ENCODE data around the gene MEGF10. TPM values are rescaled to one million over a fixed set of nuclear protein-coding genes. Genes with fewer than 3 reads are reported as not detected.

MEGF10 gene
- total and polyA plus RNA-seq, 10 of the 15 experiments (the other 5 are each of a cell fraction or from before 2014, with no cell fraction given): 0.03 to 0.21 (median 0.05) TPM; not detected in 5

DNA sequence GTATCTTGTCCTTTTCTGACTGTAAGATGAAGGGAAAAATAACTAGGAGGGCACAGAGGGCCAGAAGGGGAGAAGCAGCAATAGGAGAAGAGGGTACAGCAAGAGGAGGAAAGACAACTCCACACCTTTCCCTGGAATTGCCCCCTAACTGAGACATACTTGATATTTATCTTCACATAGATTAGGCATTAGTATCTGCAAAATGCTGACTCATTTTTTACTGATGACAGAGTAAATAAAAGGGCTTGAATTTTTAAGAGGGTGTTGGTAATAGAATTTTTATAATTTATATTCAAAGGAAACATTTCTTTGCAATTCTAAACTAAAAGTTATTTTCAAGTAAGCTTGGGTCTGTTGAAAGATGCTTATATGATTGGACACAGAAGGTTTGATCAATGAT lies 140.0 kb downstream of the MEGF10 start:
- Histone ChIP-seq H3K9me3 (replicated peaks; ENCODE audit: control insufficient read depth, insufficient read depth, low read length) (no peaks in the 10 kb centered on the region), H3K27ac (ENCODE audit: control insufficient read depth, insufficient read depth) (no peak overlapping the region), H3K79me2 (ENCODE audit: control insufficient read depth, insufficient read depth, low read length) (no peaks in the 10 kb centered on the region), H3K27me3 (replicated peaks in 1 of 2; ENCODE audit: control insufficient read depth in 2 of 2, insufficient read depth in 2 of 2, low read length in 1 of 2) (no peaks in the 10 kb centered on the region), H2AFZ (ENCODE audit: control insufficient read depth, low read depth, low read length) (no peak overlapping the region), H3K9ac (ENCODE audit: control insufficient read depth, insufficient read depth, low read length) (no peak overlapping the region), H4K20me1 (ENCODE audit: control insufficient read depth, insufficient read depth) (no peaks in the 10 kb centered on the region), H3K4me2 (ENCODE audit: control insufficient read depth, insufficient read depth) (no peak overlapping the region), H3K4me1 (ENCODE audit: control insufficient read depth, insufficient read depth, low read length) (no peaks in the 10 kb centered on the region), H3K4me3 (no peak overlapping the region), H3K36me3 (ENCODE audit: control insufficient read depth in 2 of 2, insufficient read depth in 2 of 2, low read length in 1 of 2) (no peaks in the 10 kb centered on the region)
- FAIRE-seq (no peak), DNase-seq (ENCODE audit: low read depth, low spot score) (no peak), ATAC-seq (no peak)
- in situ Hi-C loops (cut with MboI) (no loop called here), intact Hi-C loops (cut with micrococcal nuclease; ENCODE audit: unreplicated experiment) (no loop called here)
- ChIA-PET RAD21 (ENCODE audit: unreplicated experiment) (no interaction called here), CTCF (interaction anchor here (1.2 kb wide), 1 partner anchor 62 kb away, joined by 3 read pairs; no protein-coding TSS in a partner anchor), POLR2A (no interaction called here), SMC1A (ENCODE audit: uncharacterized antibody, unreplicated experiment) (interaction anchor here (0.9 kb wide), 1 partner anchor 12 kb away, joined by 3 read pairs; no protein-coding TSS in a partner anchor)
- BruUV-seq (replicated peaks): no TSS peak
- TF ChIP-seq, protein P1, sequence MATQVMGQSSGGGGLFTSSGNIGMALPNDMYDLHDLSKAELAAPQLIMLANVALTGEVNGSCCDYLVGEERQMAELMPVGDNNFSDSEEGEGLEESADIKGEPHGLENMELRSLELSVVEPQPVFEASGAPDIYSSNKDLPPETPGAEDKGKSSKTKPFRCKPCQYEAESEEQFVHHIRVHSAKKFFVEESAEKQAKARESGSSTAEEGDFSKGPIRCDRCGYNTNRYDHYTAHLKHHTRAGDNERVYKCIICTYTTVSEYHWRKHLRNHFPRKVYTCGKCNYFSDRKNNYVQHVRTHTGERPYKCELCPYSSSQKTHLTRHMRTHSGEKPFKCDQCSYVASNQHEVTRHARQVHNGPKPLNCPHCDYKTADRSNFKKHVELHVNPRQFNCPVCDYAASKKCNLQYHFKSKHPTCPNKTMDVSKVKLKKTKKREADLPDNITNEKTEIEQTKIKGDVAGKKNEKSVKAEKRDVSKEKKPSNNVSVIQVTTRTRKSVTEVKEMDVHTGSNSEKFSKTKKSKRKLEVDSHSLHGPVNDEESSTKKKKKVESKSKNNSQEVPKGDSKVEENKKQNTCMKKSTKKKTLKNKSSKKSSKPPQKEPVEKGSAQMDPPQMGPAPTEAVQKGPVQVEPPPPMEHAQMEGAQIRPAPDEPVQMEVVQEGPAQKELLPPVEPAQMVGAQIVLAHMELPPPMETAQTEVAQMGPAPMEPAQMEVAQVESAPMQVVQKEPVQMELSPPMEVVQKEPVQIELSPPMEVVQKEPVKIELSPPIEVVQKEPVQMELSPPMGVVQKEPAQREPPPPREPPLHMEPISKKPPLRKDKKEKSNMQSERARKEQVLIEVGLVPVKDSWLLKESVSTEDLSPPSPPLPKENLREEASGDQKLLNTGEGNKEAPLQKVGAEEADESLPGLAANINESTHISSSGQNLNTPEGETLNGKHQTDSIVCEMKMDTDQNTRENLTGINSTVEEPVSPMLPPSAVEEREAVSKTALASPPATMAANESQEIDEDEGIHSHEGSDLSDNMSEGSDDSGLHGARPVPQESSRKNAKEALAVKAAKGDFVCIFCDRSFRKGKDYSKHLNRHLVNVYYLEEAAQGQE (IDR thresholded peaks at IDR 0.05; ENCODE audit: low read depth, low read length): no peak
- TF ChIP-seq GABPA (IDR thresholded peaks at IDR 0.05; ENCODE audit: low read depth) (no peak), ZNF24 (IDR thresholded peaks at IDR 0.05) (no peak), HDAC6 (IDR thresholded peaks at IDR 0.05; ENCODE audit: unreplicated experiment) (no peak), SIX5 (IDR thresholded peaks at IDR 0.05; ENCODE audit: low read depth, low read length, severe bottlenecking) (no peak), ASH2L (IDR thresholded peaks at IDR 0.05; ENCODE audit: borderline replicate concordance, low read depth) (no peak), MYC (IDR thresholded peaks at IDR 0.05; ENCODE audit: insufficient read depth, insufficient read length, insufficient replicate concordance, low read length, severe bottlenecking) (no peak), DPF2 (IDR thresholded peaks at IDR 0.05) (no peak)
- TF ChIP-seq, protein P2, sequence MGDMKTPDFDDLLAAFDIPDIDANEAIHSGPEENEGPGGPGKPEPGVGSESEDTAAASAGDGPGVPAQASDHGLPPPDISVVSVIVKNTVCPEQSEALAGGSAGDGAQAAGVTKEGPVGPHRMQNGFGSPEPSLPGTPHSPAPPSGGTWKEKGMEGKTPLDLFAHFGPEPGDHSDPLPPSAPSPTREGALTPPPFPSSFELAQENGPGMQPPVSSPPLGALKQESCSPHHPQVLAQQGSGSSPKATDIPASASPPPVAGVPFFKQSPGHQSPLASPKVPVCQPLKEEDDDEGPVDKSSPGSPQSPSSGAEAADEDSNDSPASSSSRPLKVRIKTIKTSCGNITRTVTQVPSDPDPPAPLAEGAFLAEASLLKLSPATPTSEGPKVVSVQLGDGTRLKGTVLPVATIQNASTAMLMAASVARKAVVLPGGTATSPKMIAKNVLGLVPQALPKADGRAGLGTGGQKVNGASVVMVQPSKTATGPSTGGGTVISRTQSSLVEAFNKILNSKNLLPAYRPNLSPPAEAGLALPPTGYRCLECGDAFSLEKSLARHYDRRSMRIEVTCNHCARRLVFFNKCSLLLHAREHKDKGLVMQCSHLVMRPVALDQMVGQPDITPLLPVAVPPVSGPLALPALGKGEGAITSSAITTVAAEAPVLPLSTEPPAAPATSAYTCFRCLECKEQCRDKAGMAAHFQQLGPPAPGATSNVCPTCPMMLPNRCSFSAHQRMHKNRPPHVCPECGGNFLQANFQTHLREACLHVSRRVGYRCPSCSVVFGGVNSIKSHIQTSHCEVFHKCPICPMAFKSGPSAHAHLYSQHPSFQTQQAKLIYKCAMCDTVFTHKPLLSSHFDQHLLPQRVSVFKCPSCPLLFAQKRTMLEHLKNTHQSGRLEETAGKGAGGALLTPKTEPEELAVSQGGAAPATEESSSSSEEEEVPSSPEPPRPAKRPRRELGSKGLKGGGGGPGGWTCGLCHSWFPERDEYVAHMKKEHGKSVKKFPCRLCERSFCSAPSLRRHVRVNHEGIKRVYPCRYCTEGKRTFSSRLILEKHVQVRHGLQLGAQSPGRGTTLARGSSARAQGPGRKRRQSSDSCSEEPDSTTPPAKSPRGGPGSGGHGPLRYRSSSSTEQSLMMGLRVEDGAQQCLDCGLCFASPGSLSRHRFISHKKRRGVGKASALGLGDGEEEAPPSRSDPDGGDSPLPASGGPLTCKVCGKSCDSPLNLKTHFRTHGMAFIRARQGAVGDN (IDR thresholded peaks at IDR 0.05): no peak
- TF ChIP-seq, protein P3, sequence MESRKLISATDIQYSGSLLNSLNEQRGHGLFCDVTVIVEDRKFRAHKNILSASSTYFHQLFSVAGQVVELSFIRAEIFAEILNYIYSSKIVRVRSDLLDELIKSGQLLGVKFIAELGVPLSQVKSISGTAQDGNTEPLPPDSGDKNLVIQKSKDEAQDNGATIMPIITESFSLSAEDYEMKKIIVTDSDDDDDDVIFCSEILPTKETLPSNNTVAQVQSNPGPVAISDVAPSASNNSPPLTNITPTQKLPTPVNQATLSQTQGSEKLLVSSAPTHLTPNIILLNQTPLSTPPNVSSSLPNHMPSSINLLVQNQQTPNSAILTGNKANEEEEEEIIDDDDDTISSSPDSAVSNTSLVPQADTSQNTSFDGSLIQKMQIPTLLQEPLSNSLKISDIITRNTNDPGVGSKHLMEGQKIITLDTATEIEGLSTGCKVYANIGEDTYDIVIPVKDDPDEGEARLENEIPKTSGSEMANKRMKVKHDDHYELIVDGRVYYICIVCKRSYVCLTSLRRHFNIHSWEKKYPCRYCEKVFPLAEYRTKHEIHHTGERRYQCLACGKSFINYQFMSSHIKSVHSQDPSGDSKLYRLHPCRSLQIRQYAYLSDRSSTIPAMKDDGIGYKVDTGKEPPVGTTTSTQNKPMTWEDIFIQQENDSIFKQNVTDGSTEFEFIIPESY (IDR thresholded peaks at IDR 0.05): no peak
